T-cell (primary cell): ENCODE measurements around the gene TBC1D10A. TPM values are rescaled to one million over a fixed set of nuclear protein-coding genes. Genes with fewer than 3 reads are reported as not detected.

ENCODE experiments used
- ATAC-seq, 4 experiments: fragments of 200-7000 bp in 3 of 4; fragments of 150-1000 bp in 1 of 4; cut with Tn5 transposase; replicated peaks in 1 of 4; 1 replicate in 3 of 4; 2 replicates in 1 of 4; pipeline ENCODE4 v1.10.0; 2021; ENCODE audit warnings: moderate library complexity in 3 of 4, mild to moderate bottlenecking in 2 of 4, moderate number of reproducible peaks in 1 of 4
- CTCF ChIA-PET, 2 donors: fragments of 300-600 bp; sonication (Branson Sonifier 250); formaldehyde crosslinking; loops; one replicate each; lab custom pipeline; 2022; ENCODE audit warnings: antibody characterized with exemption in 2 of 2; lab: Charles Lee
- POLR2A ChIA-PET, 2 donors: fragments of 300-600 bp; sonication (Branson Sonifier 250); formaldehyde crosslinking; loops; one replicate each; lab custom pipeline; 2022; ENCODE audit warnings: antibody characterized with exemption in 2 of 2; lab: Charles Lee
- DNase-seq, 35 experiments: peaks; one replicate each; pipeline versions ENCODE4 v3.0.0 to v3.0.0-alpha.2; 2013 to 2023
- H3K27ac ChIP-seq: one replicate; pipeline ENCODE4 v1.5.1; 2013; ENCODE audit warnings: low read length
- H3K27me3 ChIP-seq, 2 experiments: replicated peaks in 1 of 2; 1 replicate in 1 of 2; 2 replicates in 1 of 2; pipeline versions ENCODE4 v1.6.1 to v1.7.0; 2013; ENCODE audit warnings: low read length in 1 of 2, mixed read lengths in 1 of 2; ENCODE audit not compliant: control insufficient read depth in 2 of 2, insufficient read depth in 2 of 2; ENCODE audit errors: extremely low read depth in 1 of 2
- H3K36me3 ChIP-seq, 2 donors: 1 replicate in 1 of 2; 2 replicates in 1 of 2; pipeline versions ENCODE4 v1.6.1 to v1.7.0; 2013; ENCODE audit warnings: low read length in 1 of 2; ENCODE audit not compliant: control insufficient read depth in 2 of 2, insufficient read depth in 1 of 2; ENCODE audit errors: extremely low read depth in 1 of 2
- H3K4me1 ChIP-seq, 2 experiments: 1 replicate in 1 of 2; 2 replicates in 1 of 2; pipeline versions ENCODE4 v1.6.1 to v1.7.0; 2013; ENCODE audit warnings: low read length in 2 of 2, mixed read lengths in 1 of 2; ENCODE audit not compliant: insufficient read depth in 2 of 2, control insufficient read depth in 1 of 2; ENCODE audit errors: extremely low read depth in 1 of 2
- H3K4me3 ChIP-seq, 2 donors: 1 replicate in 1 of 2; 2 replicates in 1 of 2; pipeline versions ENCODE4 v1.5.1 to v1.7.0; 2013; ENCODE audit warnings: mild to moderate bottlenecking in 2 of 2, low read length in 1 of 2, moderate library complexity in 1 of 2; ENCODE audit not compliant: control insufficient read depth in 1 of 2; ENCODE audit errors: extremely low read depth in 1 of 2
- H3K9me3 ChIP-seq: 2 replicates; pipeline ENCODE4 v1.7.0; 2013
- H3K27ac Mint-ChIP-seq, 2 donors: one replicate each; pipeline ENCODE4 v1.8.0; 2020 to 2021; ENCODE audit warnings: mild to moderate bottlenecking in 2 of 2, mixed read lengths in 2 of 2
- H3K27me3 Mint-ChIP-seq, 2 donors: one replicate each; pipeline ENCODE4 v1.8.0; 2021 to 2022; ENCODE audit warnings: mixed read lengths in 2 of 2
- H3K36me3 Mint-ChIP-seq: one replicate; pipeline ENCODE4 v1.8.0; 2021; ENCODE audit warnings: mixed read lengths
- H3K4me1 Mint-ChIP-seq, 3 donors: one replicate each; pipeline ENCODE4 v1.8.0; 2020 to 2022; ENCODE audit warnings: mixed read lengths in 3 of 3, mild to moderate bottlenecking in 1 of 3
- H3K4me3 Mint-ChIP-seq, 3 donors: one replicate each; pipeline ENCODE4 v1.8.0; 2020 to 2022; ENCODE audit warnings: mild to moderate bottlenecking in 3 of 3, mixed read lengths in 3 of 3, moderate library complexity in 3 of 3
- H3K9me3 Mint-ChIP-seq, 3 donors: one replicate each; pipeline ENCODE4 v1.8.0; 2020 to 2022; ENCODE audit warnings: mixed read lengths in 3 of 3
- WGBS: methylation state at CpG from one replicate; pipeline ENCODE4 v1.1.5; 2013; ENCODE audit warnings: missing lambda C conversion rate; ENCODE audit not compliant: insufficient coverage; 5-methylcytosine and 5-hydroxymethylcytosine counted together
- total RNA-seq, 35 experiments: library from RNA in 6 of 35; stranded (reverse) in 6 of 35; fragments of 120-200 nt in 1 of 35; gene quantifications; one replicate each; pipeline versions ENCODE4 v1.2.1 to v1.2.4 and lab custom pipeline; 2013 to 2026

TBC1D10A gene
- total RNA-seq, 5 donors from 2014 or later (not counting 1 experiment from before 2014, with no cell fraction given) = 56.2 to 84.3 (median 82.3) TPM

GRCh38 chr22:30321461-30321860 lies 5.3 kb downstream of the TBC1D10A start:
- Mint-ChIP-seq H3K4me1 (peaks cover 87 to 93% (median 92%) of the 10 kb centered on the region in 3 donors), H3K36me3 (peaks cover 31% of the 10 kb centered on the region), H3K27me3 (no peaks in the 10 kb centered on the region), H3K27ac (peak overlapping the region; percentile 91), H3K9me3 (no peaks in the 10 kb centered on the region), H3K4me3 (peak overlapping the region in 1 of 3 donors; percentile 73)
- no peak for ATAC-seq
- Histone ChIP-seq H3K4me1 (peaks cover 53 to 98% of the 10 kb centered on the region in 2 experiments), H3K36me3 (peaks cover 8 to 45% of the 10 kb centered on the region in 2 donors), H3K27ac (peak overlapping the region; percentile 33), H3K9me3 (no peaks in the 10 kb centered on the region), H3K4me3 (no peak overlapping the region), H3K27me3 (no peaks in the 10 kb centered on the region)
- ChIA-PET POLR2A (interaction anchor here in 1 of 2 donors (0.7 kb wide), 1 partner anchor 94 kb away, joined by 4 read pairs; no protein-coding TSS in a partner anchor), CTCF (interaction anchor here in 1 of 2 donors (0.7 to 1.6 kb wide), 2 partner anchors 11 to 956 kb away, joined by 3 read pairs; no protein-coding TSS in a partner anchor)
- WGBS = no CpG with 5 or more reads among the region's 2 CpGs
- no peak for DNase-seq

GRCh38 chr22:30320021-30320556 lies 6.7 kb downstream of the TBC1D10A start:
- Mint-ChIP-seq H3K4me3 (peak overlapping the region in 1 of 3 donors; percentile 73), H3K9me3 (no peaks in the 10 kb centered on the region), H3K27ac (peak overlapping the region; percentile 91), H3K36me3 (peaks cover 35% of the 10 kb centered on the region), H3K4me1 (peaks cover 94 to 97% (median 96%) of the 10 kb centered on the region in 3 donors), H3K27me3 (no peaks in the 10 kb centered on the region)
- no peaks in the 10 kb centered on the region for H3K9me3 ChIP-seq
- no peaks in the 10 kb centered on the region for H3K27me3 ChIP-seq
- no peak for DNase-seq
- H3K4me3 ChIP-seq = no peak overlapping the region
- peaks cover 59 to 100% of the 10 kb centered on the region in 2 experiments for H3K4me1 ChIP-seq
- ATAC-seq = no peak
- WGBS = 97% methylated on average over 3 of the region's 3 CpGs
- no peak overlapping the region for H3K27ac ChIP-seq
- H3K36me3 ChIP-seq = peaks cover 8 to 49% of the 10 kb centered on the region in 2 donors
- CTCF ChIA-PET = no interaction called here
- POLR2A ChIA-PET = no interaction called here

GRCh38 chr22:30318799-30319419 lies 7.8 kb downstream of the TBC1D10A start:
- no peaks in the 10 kb centered on the region for H3K27me3 Mint-ChIP-seq
- Histone ChIP-seq H3K27ac (no peak overlapping the region), H3K27me3 (no peaks in the 10 kb centered on the region), H3K4me3 (no peak overlapping the region), H3K36me3 (peaks cover 8 to 47% of the 10 kb centered on the region in 2 donors), H3K4me1 (peaks cover 58 to 100% of the 10 kb centered on the region in 2 experiments), H3K9me3 (no peaks in the 10 kb centered on the region)
- H3K4me1 Mint-ChIP-seq = peaks cover 94 to 97% (median 96%) of the 10 kb centered on the region in 3 donors
- DNase-seq (no peak), ATAC-seq (peak in 1 of 4 experiments; percentile 44)
- peaks cover 36% of the 10 kb centered on the region for H3K36me3 Mint-ChIP-seq
- ChIA-PET CTCF (interaction anchor here in 1 of 2 donors (1.6 kb wide), 1 partner anchor 9 kb away, joined by 4 read pairs; no protein-coding TSS in a partner anchor), POLR2A (interaction anchor here in 1 of 2 donors (0.5 kb wide), 1 partner anchor 853 kb away, joined by 3 read pairs; no protein-coding TSS in a partner anchor)
- peak overlapping the region in 1 of 3 donors; percentile 73 for H3K4me3 Mint-ChIP-seq
- 80% methylated on average over 7 of the region's 7 CpGs for WGBS
- H3K27ac Mint-ChIP-seq = peak overlapping the region; percentile 91
- H3K9me3 Mint-ChIP-seq = no peaks in the 10 kb centered on the region

- Histone ChIP-seq H3K36me3 (peaks cover 8 to 45% of the 10 kb centered on the region in 2 donors), H3K9me3 (no peaks in the 10 kb centered on the region), H3K4me3 (no peak overlapping the region), H3K4me1 (peaks cover 64 to 99% of the 10 kb centered on the region in 2 experiments), H3K27ac (peak overlapping the region; percentile 6), H3K27me3 (no peaks in the 10 kb centered on the region)
- DNase-seq = no peak
- no CpG with 5 or more reads among the region's 1 CpG for WGBS
- peak overlapping the region in 1 of 3 donors; percentile 73 for H3K4me3 Mint-ChIP-seq
- H3K4me1 Mint-ChIP-seq = peaks cover 92 to 95% (median 94%) of the 10 kb centered on the region in 3 donors
- ATAC-seq = no peak
- H3K27me3 Mint-ChIP-seq = no peaks in the 10 kb centered on the region
- CTCF ChIA-PET = no interaction called here
- H3K36me3 Mint-ChIP-seq = peaks cover 36% of the 10 kb centered on the region
- H3K9me3 Mint-ChIP-seq = no peaks in the 10 kb centered on the region
- peak overlapping the region; percentile 91 for H3K27ac Mint-ChIP-seq
- POLR2A ChIA-PET = interaction anchor here in 1 of 2 donors (0.7 kb wide), 1 partner anchor 14 kb away, joined by 3 read pairs; no protein-coding TSS in a partner anchor
Measured at GRCh38 chr22:30317778-30318177, 9.0 kb downstream of the TBC1D10A start.

GRCh38 chr22:30315962-30316576 lies 10.7 kb downstream of the TBC1D10A start:
- no peaks in the 10 kb centered on the region for H3K9me3 Mint-ChIP-seq
- peaks cover 97 to 98% (median 98%) of the 10 kb centered on the region in 3 donors for H3K4me1 Mint-ChIP-seq
- peak overlapping the region; percentile 91 for H3K27ac Mint-ChIP-seq
- CTCF ChIA-PET = interaction anchor here (0.8 to 1.4 kb wide), 2 partner anchors 28 kb away, joined by 3 to 4 read pairs; no protein-coding TSS in a partner anchor
- DNase-seq (no peak), ATAC-seq (peak in 1 of 4 experiments; percentile 23)
- peaks cover 42% of the 10 kb centered on the region for H3K36me3 Mint-ChIP-seq
- Histone ChIP-seq H3K9me3 (no peaks in the 10 kb centered on the region), H3K36me3 (peaks cover 5 to 37% of the 10 kb centered on the region in 2 donors), H3K4me3 (no peak overlapping the region), H3K4me1 (peaks cover 76 to 99% of the 10 kb centered on the region in 2 experiments), H3K27ac (peak overlapping the region; percentile 52), H3K27me3 (no peaks in the 10 kb centered on the region)
- H3K4me3 Mint-ChIP-seq = peak overlapping the region; percentile 4 to 73 (median 8)
- no peaks in the 10 kb centered on the region for H3K27me3 Mint-ChIP-seq
- 100% methylated on average over 1 of the region's 2 CpGs for WGBS
- POLR2A ChIA-PET = interaction anchor here in 1 of 2 donors (0.5 kb wide), 1 partner anchor 12 kb away, joined by 3 read pairs; no protein-coding TSS in a partner anchor
